SK-N-SH (cell line): Measurements from ENCODE around the gene SAMD4A. TPM values are rescaled to one million over a fixed set of nuclear protein-coding genes. Genes with fewer than 3 reads are reported as not detected.

ENCODE experiments used
- CTCF ChIA-PET: fragments of 300-600, 350-600 bp; formaldehyde crosslinking; extraction: SDS; loops from one replicate; lab custom pipeline; 2021; lab: Yijun Ruan, JAX
- POLR2A ChIA-PET: fragments of 350-600 bp; sonication (Branson Sonifier 250); formaldehyde crosslinking; extraction: SDS; loops from one replicate; lab custom pipeline; 2020; ENCODE audit warnings: antibody characterized with exemption, inconsistent platforms; lab: Yijun Ruan, JAX
- DNase-seq: peaks from one replicate; pipeline ENCODE4 v3.0.0; 2012
- H2AFZ ChIP-seq: fragments of 200-600 bp; sonication (generic); 2 replicates; pipeline ENCODE4 v1.8.1; 2016; ENCODE audit warnings: antibody characterized with exemption, mild to moderate bottlenecking, low read depth
- H3F3A ChIP-seq: fragments of 200-600 bp; sonication (generic); replicated peaks from 2 replicates; pipeline ENCODE3; 2016; ENCODE audit warnings: antibody characterized with exemption, mild to moderate bottlenecking; ENCODE audit not compliant: insufficient read depth
- H3K27ac ChIP-seq, 2 experiments: fragments of 200-500 bp in 1 of 2; fragments of 200-600 bp in 1 of 2; sonication (Bioruptor generic) in 1 of 2; sonication (generic), shearing (Covaris generic) in 1 of 2; 2 replicates each; pipeline versions ENCODE4 v1.5.1 to v1.6.1; 2014 to 2016; ENCODE audit warnings: low read depth in 2 of 2, inconsistent platforms in 1 of 2, low read length in 1 of 2, mild to moderate bottlenecking in 1 of 2, mixed read lengths in 1 of 2
- H3K27me3 ChIP-seq: fragments of 200-600 bp; sonication (generic), shearing (Covaris generic); 2 replicates; pipeline ENCODE4 v1.6.1; 2016; ENCODE audit warnings: mixed run types; ENCODE audit not compliant: insufficient read depth
- H3K36me3 ChIP-seq, 2 experiments: fragments of 200-500 bp in 1 of 2; fragments of 200-600 bp in 1 of 2; sonication (Bioruptor generic) in 1 of 2; sonication (generic) in 1 of 2; replicated peaks in 1 of 2; 2 replicates each; pipeline versions ENCODE3 to v1.5.1; 2014 to 2016; ENCODE audit warnings: low read length in 1 of 2, mild to moderate bottlenecking in 1 of 2; ENCODE audit not compliant: insufficient read depth in 2 of 2, control insufficient read depth in 1 of 2
- H3K4me1 ChIP-seq, 2 experiments: fragments of 200-500 bp in 1 of 2; fragments of 200-600 bp in 1 of 2; sonication (Bioruptor generic) in 1 of 2; sonication (generic), shearing (Covaris generic) in 1 of 2; 2 replicates each; pipeline versions ENCODE4 v1.5.1 to v1.6.1; 2014 to 2016; ENCODE audit warnings: low read depth in 1 of 2, low read length in 1 of 2, mixed run types in 1 of 2; ENCODE audit not compliant: insufficient read depth in 2 of 2, control insufficient read depth in 1 of 2
- H3K4me2 ChIP-seq: fragments of 200-600 bp; sonication (generic), shearing (Covaris generic); 2 replicates; pipeline ENCODE4 v1.6.1; 2017; ENCODE audit warnings: mixed run types
- H3K4me3 ChIP-seq, 2 experiments: fragments of 200-500 bp in 1 of 2; fragments of 200-600 bp in 1 of 2; sonication (Bioruptor generic) in 1 of 2; sonication (generic), shearing (Covaris generic) in 1 of 2; 2 replicates each; pipeline versions ENCODE4 v1.5.1 to v1.8.1; 2014 to 2016; ENCODE audit warnings: low read depth in 2 of 2, inconsistent platforms in 1 of 2, low read length in 1 of 2, mild to moderate bottlenecking in 1 of 2, mixed read lengths in 1 of 2, moderate library complexity in 1 of 2
- H3K79me2 ChIP-seq: fragments of 200-600 bp; sonication (generic); 2 replicates; pipeline ENCODE4 v1.8.1; 2017; ENCODE audit warnings: mild to moderate bottlenecking; ENCODE audit not compliant: insufficient read depth
- H3K9ac ChIP-seq: fragments of 200-600 bp; sonication (generic); 2 replicates; pipeline ENCODE4 v1.6.1; 2017; ENCODE audit warnings: mixed run types
- H3K9me2 ChIP-seq: fragments of 200-600 bp; sonication (generic); 2 replicates; pipeline ENCODE4 v1.6.1; 2017; ENCODE audit warnings: mixed run types
- H3K9me3 ChIP-seq: fragments of 200-600 bp; sonication (generic); 2 replicates; pipeline ENCODE4 v1.6.1; 2017; ENCODE audit warnings: mixed run types, mild to moderate bottlenecking, moderate library complexity
- H4K20me1 ChIP-seq: fragments of 200-600 bp; sonication (generic); 2 replicates; pipeline ENCODE4 v1.6.1; 2017; ENCODE audit warnings: mild to moderate bottlenecking, mixed run types; ENCODE audit not compliant: insufficient read depth
- CHD2 ChIP-seq: fragments of 150-350 bp; IDR thresholded peaks from 2 replicates; pipeline ENCODE4 v1.6.1; 2018; ENCODE audit warnings: low read length; ENCODE audit not compliant: partially characterized antibody
- CTCF ChIP-seq: fragments of 200-600 bp; sonication (generic); IDR thresholded peaks from 2 replicates; pipeline ENCODE4 v1.6.1; 2017; ENCODE audit warnings: antibody characterized with exemption, mild to moderate bottlenecking, moderate library complexity
- ELF1 ChIP-seq: IDR thresholded peaks from 2 replicates; pipeline ENCODE4 v1.4.0; 2012
- EZH2phosphoT487 ChIP-seq: fragments of 200-600 bp; sonication (generic); IDR thresholded peaks from 2 replicates; pipeline ENCODE4 v1.6.1; 2017; ENCODE audit warnings: low read depth, mixed run types, mild to moderate bottlenecking, antibody characterized with exemption, moderate library complexity, borderline replicate concordance
- FOSL2 ChIP-seq: IDR thresholded peaks from 2 replicates; pipeline ENCODE4 v1.4.0; 2012; ENCODE audit warnings: low read depth, mild to moderate bottlenecking, moderate library complexity, borderline replicate concordance
- FOXJ3 ChIP-seq: sonication (generic); formaldehyde crosslinking; IDR thresholded peaks from 2 replicates; pipeline ENCODE4 v1.5.1; 2020; ENCODE audit warnings: mild to moderate bottlenecking, missing genetic modification reagents
- GABPA ChIP-seq: IDR thresholded peaks from 2 replicates; pipeline ENCODE4 v1.4.0; 2012; ENCODE audit warnings: low read depth, mild to moderate bottlenecking
- MEF2A ChIP-seq: IDR thresholded peaks from 2 replicates; pipeline ENCODE4 v1.4.0; 2012; ENCODE audit warnings: low read depth, borderline replicate concordance
- POLR2AphosphoS5 ChIP-seq: IDR thresholded peaks from 2 replicates; pipeline ENCODE4 v1.6.1; 2012; ENCODE audit warnings: low read depth, low read length
- RXRA ChIP-seq: IDR thresholded peaks from 2 replicates; pipeline ENCODE4 v1.4.0; 2012; ENCODE audit warnings: low read depth, mild to moderate bottlenecking, borderline replicate concordance
- SIN3A ChIP-seq: IDR thresholded peaks from 2 replicates; pipeline ENCODE4 v1.6.1; 2012; ENCODE audit warnings: low read depth, mild to moderate bottlenecking, low read length, moderate library complexity, borderline replicate concordance
- SMC3 ChIP-seq: IDR thresholded peaks from 2 replicates; pipeline ENCODE4 v1.6.1; 2012; ENCODE audit warnings: low read depth, low read length, improper control_type of control experiment
- ZBTB33 ChIP-seq: IDR thresholded peaks from 2 replicates; pipeline ENCODE4 v1.4.0; 2012; ENCODE audit warnings: low read depth, borderline replicate concordance
- WGBS: methylation state at CpG from one replicate; pipeline ENCODE4 v1.1.6; 2017; ENCODE audit warnings: low lambda C conversion rate; 5-methylcytosine and 5-hydroxymethylcytosine counted together
- polyA plus RNA-seq, 3 experiments: library from polyadenylated mRNA; depleted of rRNA; stranded (reverse); fragments of >200 nt; gene quantifications; 2 replicates each; pipeline ENCODE4 v1.2.3, GENCODE V29; 2012

SAMD4A gene
- polyA plus RNA-seq, 1 of the 3 experiments (the other 2 are of a cell fraction), result 5.0 TPM

GRCh38 chr14:54681811-54682261, 114.9 kb downstream of the SAMD4A start (continued):
- TF ChIP-seq MEF2A (no peak), GABPA (no peak), CHD2 (no peak), FOXJ3 (no peak), FOSL2 (no peak), ZBTB33 (no peak), SIN3A (peak; percentile 44; the same call in 1 of the 2 replicates)

- CTCF ChIA-PET, result no interaction called here
- peaks cover 38 to 56% of the 10 kb centered on the region in 2 experiments for H3K4me1 ChIP-seq
Measured at GRCh38 chr14:54682578-54682977, 115.7 kb downstream of the SAMD4A start.

More at GRCh38 chr14:54682578-54682977, 115.7 kb downstream of the SAMD4A start:
- no peak for DNase-seq
- Histone ChIP-seq H3K79me2 (peaks cover 81% of the 10 kb centered on the region), H3F3A (peaks cover 36% of the 10 kb centered on the region), H3K4me2 (no peak overlapping the region), H4K20me1 (peaks cover 4% of the 10 kb centered on the region; the same call in 1 of the 2 replicates), H3K4me3 (no peak overlapping the region), H3K9me3 (no peaks in the 10 kb centered on the region), H3K9me2 (no peaks in the 10 kb centered on the region), H3K27me3 (no peaks in the 10 kb centered on the region), H2AFZ (no peak overlapping the region), H3K36me3 (peaks cover 0 to 13% of the 10 kb centered on the region in 2 experiments), H3K27ac (no peak overlapping the region), H3K9ac (no peak overlapping the region)
- POLR2A ChIA-PET, result no interaction called here
- WGBS, result 92% methylated on average over 3 of the region's 3 CpGs
- TF ChIP-seq SIN3A, result no peak
- TF ChIP-seq ELF1, result no peak
- no peak for TF ChIP-seq POLR2AphosphoS5
- no peak for TF ChIP-seq EZH2phosphoT487
- no peak for TF ChIP-seq CTCF
- TF ChIP-seq SMC3, result no peak
- no peak for TF ChIP-seq RXRA
